NCI-H1092 (cell line): Measurements from ENCODE around the gene PCDH9.

ENCODE experiments used
- DNase-seq: peaks from one replicate; lab custom pipeline; 2025; lab: John Stamatoyannopoulos, UW

PCDH9 gene, protein sequence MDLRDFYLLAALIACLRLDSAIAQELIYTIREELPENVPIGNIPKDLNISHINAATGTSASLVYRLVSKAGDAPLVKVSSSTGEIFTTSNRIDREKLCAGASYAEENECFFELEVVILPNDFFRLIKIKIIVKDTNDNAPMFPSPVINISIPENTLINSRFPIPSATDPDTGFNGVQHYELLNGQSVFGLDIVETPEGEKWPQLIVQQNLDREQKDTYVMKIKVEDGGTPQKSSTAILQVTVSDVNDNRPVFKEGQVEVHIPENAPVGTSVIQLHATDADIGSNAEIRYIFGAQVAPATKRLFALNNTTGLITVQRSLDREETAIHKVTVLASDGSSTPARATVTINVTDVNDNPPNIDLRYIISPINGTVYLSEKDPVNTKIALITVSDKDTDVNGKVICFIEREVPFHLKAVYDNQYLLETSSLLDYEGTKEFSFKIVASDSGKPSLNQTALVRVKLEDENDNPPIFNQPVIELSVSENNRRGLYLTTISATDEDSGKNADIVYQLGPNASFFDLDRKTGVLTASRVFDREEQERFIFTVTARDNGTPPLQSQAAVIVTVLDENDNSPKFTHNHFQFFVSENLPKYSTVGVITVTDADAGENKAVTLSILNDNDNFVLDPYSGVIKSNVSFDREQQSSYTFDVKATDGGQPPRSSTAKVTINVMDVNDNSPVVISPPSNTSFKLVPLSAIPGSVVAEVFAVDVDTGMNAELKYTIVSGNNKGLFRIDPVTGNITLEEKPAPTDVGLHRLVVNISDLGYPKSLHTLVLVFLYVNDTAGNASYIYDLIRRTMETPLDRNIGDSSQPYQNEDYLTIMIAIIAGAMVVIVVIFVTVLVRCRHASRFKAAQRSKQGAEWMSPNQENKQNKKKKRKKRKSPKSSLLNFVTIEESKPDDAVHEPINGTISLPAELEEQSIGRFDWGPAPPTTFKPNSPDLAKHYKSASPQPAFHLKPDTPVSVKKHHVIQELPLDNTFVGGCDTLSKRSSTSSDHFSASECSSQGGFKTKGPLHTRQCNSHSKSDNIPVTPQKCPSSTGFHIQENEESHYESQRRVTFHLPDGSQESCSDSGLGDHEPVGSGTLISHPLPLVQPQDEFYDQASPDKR (N-terminal part only)

GRCh38 chr13:67229481-67230403 lies at the start of gene PCDH9:
Gene PCDH9 (minus strand): TSS chr13:67230336. CDS start chr13:67228440, 1,896 bp downstream.
- DNase-seq: no peak

- DNase-seq: no peak
Observed at GRCh38 chr13:67278235-67278634, 48.1 kb upstream of the PCDH9 start.

GRCh38 chr13:67277581-67277980 lies 47.4 kb upstream of the PCDH9 start:
- DNase-seq: no peak

DNA sequence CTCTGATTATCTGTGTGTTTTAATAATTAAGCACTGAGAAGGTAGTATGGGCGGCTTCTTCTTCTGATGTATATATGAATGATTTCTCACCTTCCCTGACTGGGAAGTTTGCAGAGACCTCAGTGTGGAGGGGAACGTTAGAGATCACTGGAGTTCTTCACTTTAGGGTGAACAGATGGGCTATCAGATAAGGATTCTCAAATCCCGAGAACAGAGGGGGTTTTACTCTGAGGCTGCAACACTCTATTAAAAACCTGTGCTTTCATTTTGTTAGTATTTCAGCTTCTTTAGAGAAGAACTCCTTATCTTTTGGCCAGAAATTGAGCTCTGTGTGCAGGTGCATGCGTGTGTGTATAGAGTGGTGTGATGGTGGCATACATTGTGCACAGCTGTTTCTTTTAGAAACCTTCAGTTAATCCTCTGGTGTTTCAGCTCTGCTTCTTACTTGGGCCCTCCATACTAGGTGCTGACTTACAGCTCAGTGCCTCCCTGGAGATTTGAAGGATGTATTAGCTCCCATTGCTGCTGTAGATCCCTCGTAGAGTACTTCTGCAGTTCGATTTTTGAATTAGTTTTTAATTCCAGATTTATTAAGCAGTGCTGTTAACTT lies 45.3 kb upstream of the PCDH9 start:
- no peak for DNase-seq

GRCh38 chr13:67273001-67273400 lies 42.9 kb upstream of the PCDH9 start:
- DNase-seq: no peak

GRCh38 chr13:67267136-67267535 lies 37.0 kb upstream of the PCDH9 start:
- no peak for DNase-seq

GRCh38 chr13:67259208-67259607 lies 29.1 kb upstream of the PCDH9 start:
- DNase-seq: no peak

DNA sequence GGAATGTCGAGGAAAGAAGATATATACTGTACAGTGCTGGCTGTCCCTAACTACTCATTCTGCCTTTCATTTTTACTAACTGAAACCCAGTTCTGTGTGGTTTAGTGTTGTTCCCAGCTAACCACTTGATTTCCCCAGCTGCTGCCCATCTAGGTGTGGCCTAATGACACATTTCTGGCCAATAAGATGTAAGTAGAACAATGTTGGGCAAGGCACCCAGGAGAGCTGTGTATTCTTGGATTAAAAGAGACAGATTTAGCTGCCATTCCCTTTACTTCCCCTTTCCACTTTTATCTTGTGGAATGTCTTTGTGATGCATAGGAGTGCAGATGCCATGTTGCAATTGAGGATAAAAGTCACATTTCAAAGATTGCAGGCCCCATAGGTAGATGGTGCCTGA lies 28.3 kb upstream of the PCDH9 start:
- DNase-seq: no peak

DNA sequence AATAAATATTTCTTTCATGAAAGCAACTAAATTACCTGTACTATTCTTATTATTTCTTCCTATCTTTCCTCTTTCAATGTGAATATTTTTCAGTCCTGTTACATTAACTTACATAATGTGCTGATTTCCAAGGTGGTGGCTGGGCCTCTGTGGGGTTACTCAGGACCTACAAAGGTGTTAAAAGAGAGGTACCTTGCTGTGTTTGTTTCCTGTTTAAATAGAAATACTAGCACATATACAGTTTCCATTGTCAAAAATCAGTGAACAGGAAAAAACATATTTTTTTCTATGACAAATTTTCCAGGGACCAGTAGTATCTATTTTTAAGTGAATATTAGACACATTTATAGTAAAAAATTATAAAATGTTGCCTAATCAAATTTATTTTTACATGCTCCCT lies 8.7 kb upstream of the PCDH9 start:
- DNase-seq: no peak

DNA sequence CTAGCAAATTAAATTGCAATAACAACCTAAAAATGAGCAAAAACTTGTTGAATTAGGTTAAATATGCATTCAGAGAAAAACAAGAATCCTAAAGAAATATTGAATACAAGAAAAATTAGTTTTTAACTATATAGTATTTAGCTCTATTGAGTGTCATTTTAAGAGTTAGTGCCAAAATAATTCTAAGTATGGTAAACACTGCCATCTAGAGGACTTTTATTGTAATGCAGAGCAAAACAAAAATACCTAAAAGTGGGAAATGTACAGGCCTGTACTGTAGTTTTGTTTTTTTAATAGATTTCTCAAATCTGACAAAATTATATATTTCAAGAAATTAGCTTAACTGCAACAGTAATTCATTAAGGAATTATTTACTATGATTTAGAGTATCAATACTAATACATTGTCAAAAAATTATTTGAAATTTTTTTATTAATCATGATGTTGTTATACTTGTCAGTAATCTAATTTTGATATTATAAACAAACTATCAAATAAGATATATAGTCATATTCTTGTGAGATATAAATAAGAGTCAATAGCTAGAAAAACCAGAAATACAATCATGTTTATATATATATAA lies 8.2 kb upstream of the PCDH9 start:
- peak; percentile 9 for DNase-seq

- DNase-seq: no peak
Observed at GRCh38 chr13:67235265-67235664, 5.1 kb upstream of the PCDH9 start.

- no peak for DNase-seq
Observed at GRCh38 chr13:67232384-67232783, 2.2 kb upstream of the PCDH9 start.

- no peak for DNase-seq
Observed at GRCh38 chr13:67231289-67232000, 1.3 kb upstream of the PCDH9 start.

DNA sequence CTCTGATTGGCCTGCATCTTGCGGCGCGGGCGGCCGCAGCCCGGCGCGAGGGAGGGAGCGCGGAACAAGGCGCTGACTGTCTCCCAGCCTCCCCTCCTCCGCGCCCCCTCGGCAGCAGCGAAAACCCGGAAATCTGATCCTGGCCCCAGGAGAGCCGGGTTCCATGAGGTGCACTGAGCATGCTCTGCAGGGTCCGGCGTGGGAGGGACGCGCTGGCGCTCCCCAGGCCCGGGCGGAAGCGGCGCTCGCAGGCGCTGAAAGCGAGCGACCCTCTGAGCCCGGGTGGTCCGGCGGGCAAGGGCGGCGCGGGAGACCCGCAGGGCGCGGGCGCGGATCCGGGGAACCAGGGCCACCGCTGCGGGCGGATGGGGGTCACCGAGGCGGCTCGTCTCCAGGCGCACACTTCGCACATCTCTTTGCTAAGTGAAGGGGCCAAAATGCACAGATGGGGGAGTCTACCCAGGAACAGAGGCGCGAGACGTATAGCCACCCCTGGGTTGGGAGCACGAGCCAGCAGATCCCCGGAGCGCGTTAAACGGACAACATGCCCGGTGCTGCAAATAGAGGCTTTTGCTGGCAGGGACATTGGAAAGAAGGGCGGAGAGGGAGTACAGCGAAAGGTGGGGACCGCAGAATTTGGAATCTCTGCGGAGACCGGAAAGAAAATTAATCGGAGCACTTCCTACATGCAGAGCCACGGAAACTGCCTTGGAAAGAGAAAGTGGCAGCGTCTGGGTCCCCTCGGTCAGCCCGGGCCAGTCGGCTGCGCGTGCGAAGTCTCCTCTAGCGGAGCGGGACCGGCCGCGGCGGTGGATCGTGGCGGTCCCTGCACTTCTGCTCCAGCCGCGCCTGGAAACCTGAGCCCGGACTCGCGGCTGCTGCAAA lies 510 bp upstream of the PCDH9 start:
- DNase-seq: peak; percentile 98

DNA sequence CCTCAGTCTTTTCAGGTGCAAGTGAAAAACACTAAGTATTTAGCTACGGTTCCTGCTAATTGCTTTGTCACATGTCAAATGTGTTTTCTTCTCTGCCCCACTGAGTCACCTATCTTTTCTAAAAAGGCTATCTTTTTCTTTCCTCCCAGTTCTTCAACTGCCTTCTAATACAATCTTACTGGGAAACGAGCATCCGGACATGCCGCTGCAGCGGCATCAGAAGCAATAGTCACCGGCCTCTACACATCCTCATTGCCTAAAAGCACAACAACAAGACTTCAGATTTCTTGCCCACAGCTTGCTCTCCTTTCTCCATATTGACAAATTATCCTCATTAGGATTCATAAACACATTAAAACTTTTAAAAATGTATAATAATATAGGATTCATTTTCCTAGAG lies 1.2 kb downstream of the PCDH9 start:
- no peak for DNase-seq

GRCh38 chr13:67228031-67228430 lies 2.1 kb downstream of the PCDH9 start:
- no peak for DNase-seq

- DNase-seq: no peak
Observed at GRCh38 chr13:67227131-67227983, 2.8 kb downstream of the PCDH9 start.

GRCh38 chr13:67226696-67227095 lies 3.4 kb downstream of the PCDH9 start:
- DNase-seq: no peak
